ENCODE results near the gene MRPL37. TPM values are rescaled to one million over a fixed set of nuclear protein-coding genes. Genes with fewer than 3 reads are reported as not detected.

The MRPL37 gene
- total RNA-seq, 1 donor from 2014 or later = 158 TPM

DNA sequence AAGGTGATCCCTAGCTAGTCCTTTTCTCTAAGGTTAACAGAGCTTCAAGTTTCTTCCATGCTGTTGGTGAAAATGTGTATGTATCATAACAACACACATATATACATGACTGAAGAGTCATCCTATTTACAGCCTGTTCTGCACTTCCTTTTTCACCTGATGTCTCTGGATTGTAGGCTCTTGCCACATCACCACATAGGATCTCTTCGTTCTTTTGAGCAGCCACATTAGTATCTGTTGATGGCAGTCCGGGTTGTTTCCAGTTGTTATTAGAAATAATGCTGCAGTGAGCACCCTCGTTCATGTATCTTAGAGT lies 19.7 kb downstream of the MRPL37 start:
- Mint-ChIP-seq H3K9me3 (no peaks in the 10 kb centered on the region), H3K27ac (peak overlapping the region; percentile 23), H3K4me1 (peaks cover 9% of the 10 kb centered on the region), H3K27me3 (no peaks in the 10 kb centered on the region), H3K4me3 (no peak overlapping the region), H3K36me3 (ENCODE audit: low read depth) (peaks cover 49% of the 10 kb centered on the region)
- intact Hi-C loops (cut with micrococcal nuclease) = no loop called here
- DNase-seq = no peak

DNA sequence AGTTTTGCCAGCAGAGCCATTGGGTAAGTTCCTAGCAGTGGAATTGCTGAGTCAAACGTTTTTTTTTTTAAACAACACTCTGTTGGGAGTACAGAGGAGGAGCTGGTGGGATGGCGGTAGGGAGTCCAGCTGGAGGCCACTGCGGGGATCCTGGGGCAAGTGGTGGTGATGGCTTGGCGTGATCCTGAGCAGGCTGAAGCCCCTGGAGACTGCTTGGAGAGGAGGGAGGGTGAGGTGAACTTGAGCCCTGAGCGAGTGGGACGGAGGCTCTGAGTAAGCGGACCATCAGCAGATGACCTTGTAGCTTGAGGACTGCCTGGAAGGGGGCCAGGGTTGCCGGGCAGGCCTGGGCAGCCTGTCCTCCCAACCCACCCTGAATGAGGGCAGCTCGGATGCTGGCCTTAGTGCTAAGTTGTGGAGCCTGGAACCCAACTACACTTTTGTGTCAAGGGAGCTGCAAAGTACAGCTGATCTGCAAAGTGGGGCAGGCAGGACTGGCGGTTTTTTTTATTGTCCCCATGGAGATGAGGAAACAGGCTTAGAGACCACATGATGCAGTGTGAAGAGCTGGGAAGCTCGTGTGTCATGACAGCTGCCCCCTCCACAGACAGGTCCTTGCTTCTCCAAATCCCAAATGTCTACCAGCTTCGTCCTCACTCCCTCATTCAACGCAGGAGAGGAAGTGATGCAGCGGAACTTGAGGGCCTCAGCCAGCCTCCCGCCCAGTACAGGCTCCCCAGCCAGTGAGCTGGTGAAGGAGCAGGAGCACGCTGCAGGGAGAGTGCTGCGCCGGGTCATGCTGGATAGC lies 20.2 kb downstream of the MRPL37 start:
- Mint-ChIP-seq H3K4me1 (peaks cover 9% of the 10 kb centered on the region), H3K27ac (peak overlapping the region; percentile 53), H3K36me3 (ENCODE audit: low read depth) (peaks cover 48% of the 10 kb centered on the region), H3K27me3 (no peaks in the 10 kb centered on the region), H3K9me3 (no peaks in the 10 kb centered on the region), H3K4me3 (no peak overlapping the region)
- no peak for DNase-seq
- intact Hi-C loops (cut with micrococcal nuclease) = no loop called here

DNA sequence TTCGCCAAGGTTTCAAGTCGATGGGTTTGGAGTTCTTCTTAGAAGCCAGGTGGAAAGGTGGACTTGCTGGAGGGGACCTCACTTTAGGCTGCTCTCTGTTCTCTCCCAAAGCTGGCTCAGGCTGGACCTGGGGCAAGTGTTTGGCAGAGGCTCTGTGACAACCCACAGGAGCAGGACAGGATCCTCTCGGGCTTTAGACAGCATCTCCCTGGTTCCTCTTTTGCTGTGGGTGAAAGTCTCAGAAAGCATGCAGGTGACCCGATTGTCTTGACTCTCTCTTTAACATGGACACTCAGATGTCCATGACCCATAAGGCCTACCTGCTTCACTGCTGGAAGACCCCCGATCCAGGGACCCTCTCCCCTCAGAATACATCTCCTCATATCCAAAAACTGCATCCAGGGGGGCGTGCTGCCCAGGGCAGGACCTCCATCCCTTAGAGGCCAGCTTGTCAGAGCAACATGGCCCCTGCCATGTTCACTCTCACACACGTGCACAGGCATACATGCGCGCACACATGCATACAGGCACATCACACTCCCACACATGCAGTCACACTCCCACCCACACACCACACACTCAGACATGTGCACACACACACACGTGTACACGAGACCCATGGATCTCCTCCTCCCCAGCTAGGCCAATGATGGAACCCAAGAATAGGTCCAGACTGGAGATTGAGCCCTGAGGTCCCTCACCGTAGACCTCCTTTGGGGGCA lies 21.3 kb downstream of the MRPL37 start:
- no peaks in the 10 kb centered on the region for H3K27me3 Mint-ChIP-seq
- H3K9me3 Mint-ChIP-seq = no peaks in the 10 kb centered on the region
- peaks cover 43% of the 10 kb centered on the region for H3K36me3 Mint-ChIP-seq (ENCODE audit: low read depth)
- H3K27ac Mint-ChIP-seq = no peak overlapping the region
- no peak overlapping the region for H3K4me3 Mint-ChIP-seq
- peaks cover 9% of the 10 kb centered on the region for H3K4me1 Mint-ChIP-seq
- intact Hi-C loops (cut with micrococcal nuclease) = no loop called here
- DNase-seq = no peak

DNA sequence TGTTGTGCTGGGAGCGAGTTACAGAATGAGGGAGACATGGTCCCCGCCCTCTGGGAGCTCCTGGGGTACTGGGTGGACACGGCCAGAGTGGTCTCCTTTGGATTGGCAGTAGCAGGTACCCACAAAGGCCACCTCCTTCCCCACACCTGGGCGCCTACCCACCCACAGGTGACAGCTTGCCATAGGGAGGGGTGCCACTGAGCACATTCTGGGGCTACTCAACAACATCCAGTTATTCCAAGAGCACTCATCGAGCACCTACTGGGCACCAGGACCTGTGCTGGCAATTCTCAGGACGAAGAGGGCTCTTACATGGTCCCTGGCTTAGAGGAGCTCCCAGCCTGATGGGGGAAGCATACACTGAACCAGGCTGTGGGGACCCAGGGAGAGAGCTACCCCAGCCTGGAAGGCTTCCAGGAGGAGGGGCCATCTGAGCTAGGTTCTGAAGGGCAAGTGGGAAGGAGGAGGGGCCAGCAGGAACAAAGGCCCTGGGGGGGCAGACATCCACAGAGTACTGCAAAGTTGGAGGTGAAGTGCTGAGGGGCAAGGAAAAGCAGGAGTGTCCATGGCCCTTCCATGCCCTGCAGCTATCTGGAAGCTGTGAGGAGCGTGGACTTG lies 22.0 kb downstream of the MRPL37 start:
- Mint-ChIP-seq H3K27ac (peak overlapping the region; percentile 21), H3K4me3 (no peak overlapping the region), H3K36me3 (ENCODE audit: low read depth) (peaks cover 39% of the 10 kb centered on the region)

DNA sequence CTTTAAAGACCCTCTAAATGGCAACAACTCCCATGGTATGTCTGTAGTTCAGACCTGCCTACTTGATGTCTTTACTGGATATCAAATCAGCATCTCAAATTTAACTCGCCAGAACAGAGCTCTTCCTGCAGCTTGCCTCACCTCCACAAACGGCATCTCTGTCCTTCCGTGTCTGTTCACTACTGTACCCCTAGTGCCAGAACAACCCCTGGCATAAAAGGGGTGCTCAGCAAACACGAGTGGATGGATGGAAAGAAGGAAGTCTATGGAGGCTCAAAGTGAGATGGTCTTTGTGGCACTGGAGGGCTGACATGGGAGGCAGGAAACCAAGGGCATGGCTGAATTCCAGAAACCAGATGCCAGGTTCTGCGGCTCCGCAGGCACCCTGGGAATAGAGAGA lies 22.7 kb downstream of the MRPL37 start:
- intact Hi-C loops (cut with micrococcal nuclease) = no loop called here
- H3K27ac Mint-ChIP-seq = no peak overlapping the region
- no peak for DNase-seq
- no peaks in the 10 kb centered on the region for H3K9me3 Mint-ChIP-seq
- no peak overlapping the region for H3K4me3 Mint-ChIP-seq
- no peaks in the 10 kb centered on the region for H3K27me3 Mint-ChIP-seq
- H3K4me1 Mint-ChIP-seq = peaks cover 6% of the 10 kb centered on the region
- H3K36me3 Mint-ChIP-seq (ENCODE audit: low read depth) = peaks cover 36% of the 10 kb centered on the region

More for the DNA sequence above, 22.0 kb downstream of the MRPL37 start:
- no peak for DNase-seq
- intact Hi-C loops (cut with micrococcal nuclease) = no loop called here
- H3K4me1 Mint-ChIP-seq = peaks cover 9% of the 10 kb centered on the region
- H3K27me3 Mint-ChIP-seq = no peaks in the 10 kb centered on the region
- no peaks in the 10 kb centered on the region for H3K9me3 Mint-ChIP-seq

DNA sequence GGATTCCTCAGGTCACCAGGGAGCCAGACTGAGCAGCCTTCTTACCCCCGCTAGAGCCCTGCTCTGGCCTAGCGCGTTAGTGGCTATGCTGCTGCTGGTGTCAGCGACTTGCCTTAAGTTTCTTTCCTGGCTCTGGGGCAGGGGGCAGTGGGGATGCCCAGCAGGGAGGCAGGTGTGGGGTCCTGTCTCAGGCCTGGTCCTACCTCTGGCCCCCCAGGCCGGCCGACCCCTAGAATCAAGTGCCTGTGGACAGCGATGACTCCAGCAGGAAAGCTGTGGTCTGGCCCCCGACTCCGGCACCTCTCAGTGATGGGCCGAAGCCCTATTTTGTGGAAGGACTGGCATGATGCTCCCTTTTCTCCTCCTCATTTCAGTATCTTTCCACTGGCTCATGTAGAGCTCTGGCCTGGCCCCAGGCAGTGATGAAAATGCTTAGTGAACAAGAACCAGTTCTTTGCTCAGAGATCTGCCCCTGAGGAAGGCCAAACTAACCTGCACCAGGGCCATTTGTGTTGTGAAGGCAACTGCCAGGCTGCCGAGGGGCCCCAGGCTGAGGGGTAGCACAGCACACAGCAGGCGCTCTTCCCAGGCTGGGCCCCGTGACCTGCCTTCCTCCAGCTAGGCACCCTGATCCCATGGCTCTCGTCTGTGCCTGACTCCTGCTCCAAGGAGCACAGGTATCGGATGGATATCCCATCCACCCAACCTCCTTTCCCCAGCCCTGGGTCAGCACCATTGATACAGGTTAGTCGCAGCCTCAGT lies 23.7 kb downstream of the MRPL37 start:
- Mint-ChIP-seq H3K4me3 (no peak overlapping the region), H3K27me3 (no peaks in the 10 kb centered on the region), H3K9me3 (no peaks in the 10 kb centered on the region), H3K27ac (no peak overlapping the region), H3K36me3 (ENCODE audit: low read depth) (peaks cover 34% of the 10 kb centered on the region), H3K4me1 (peaks cover 9% of the 10 kb centered on the region)
- DNase-seq = no peak
- intact Hi-C loops (cut with micrococcal nuclease) = no loop called here

DNA sequence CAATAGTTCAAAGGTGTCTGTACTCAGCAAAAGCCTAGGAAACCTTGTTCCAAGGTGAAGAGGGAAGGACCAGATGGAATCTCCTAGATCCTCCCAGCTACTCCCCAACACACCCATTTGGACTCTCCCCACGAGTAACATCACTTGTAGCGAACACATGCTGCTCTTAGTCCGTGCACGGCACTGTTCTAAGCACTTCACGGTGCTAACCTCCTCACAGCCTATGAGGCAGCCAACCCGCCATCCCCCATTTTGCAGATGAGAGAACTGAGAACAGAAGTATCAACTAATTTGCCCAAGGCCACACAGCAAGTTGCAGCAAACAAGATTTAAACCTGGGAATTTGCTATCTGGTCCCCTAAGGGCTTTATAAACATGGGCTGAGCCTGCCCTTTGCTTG lies 24.3 kb downstream of the MRPL37 start:
- Mint-ChIP-seq H3K9me3 (no peaks in the 10 kb centered on the region), H3K27ac (no peak overlapping the region), H3K4me3 (no peak overlapping the region), H3K4me1 (peaks cover 10% of the 10 kb centered on the region), H3K27me3 (no peaks in the 10 kb centered on the region), H3K36me3 (ENCODE audit: low read depth) (peaks cover 33% of the 10 kb centered on the region)
- DNase-seq = no peak
- intact Hi-C loops (cut with micrococcal nuclease) = no loop called here

DNA sequence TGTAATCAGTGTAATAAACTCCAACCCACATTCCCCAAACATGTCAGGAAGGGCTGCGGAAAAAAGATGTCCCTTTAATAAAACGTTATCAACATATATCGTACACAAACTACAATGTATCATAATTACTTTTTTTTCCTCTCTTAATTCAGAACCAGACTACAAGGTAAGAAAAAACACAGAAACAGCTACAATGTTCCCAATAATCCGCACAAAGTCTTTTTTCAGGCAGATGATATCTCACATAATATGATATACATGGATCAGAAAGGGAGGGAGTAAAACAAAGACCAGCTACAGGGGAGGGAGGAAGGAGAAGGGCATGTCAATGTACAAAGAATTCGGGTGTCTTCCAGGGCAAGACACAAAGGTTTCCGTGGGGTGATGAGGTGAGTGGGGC lies 25.4 kb downstream of the MRPL37 start:
- Mint-ChIP-seq H3K9me3 (no peaks in the 10 kb centered on the region), H3K36me3 (ENCODE audit: low read depth) (peaks cover 33% of the 10 kb centered on the region), H3K4me1 (peaks cover 18% of the 10 kb centered on the region), H3K4me3 (no peak overlapping the region), H3K27ac (peak overlapping the region; percentile 31), H3K27me3 (no peaks in the 10 kb centered on the region)
- intact Hi-C loops (cut with micrococcal nuclease) = no loop called here
- DNase-seq = no peak

DNA sequence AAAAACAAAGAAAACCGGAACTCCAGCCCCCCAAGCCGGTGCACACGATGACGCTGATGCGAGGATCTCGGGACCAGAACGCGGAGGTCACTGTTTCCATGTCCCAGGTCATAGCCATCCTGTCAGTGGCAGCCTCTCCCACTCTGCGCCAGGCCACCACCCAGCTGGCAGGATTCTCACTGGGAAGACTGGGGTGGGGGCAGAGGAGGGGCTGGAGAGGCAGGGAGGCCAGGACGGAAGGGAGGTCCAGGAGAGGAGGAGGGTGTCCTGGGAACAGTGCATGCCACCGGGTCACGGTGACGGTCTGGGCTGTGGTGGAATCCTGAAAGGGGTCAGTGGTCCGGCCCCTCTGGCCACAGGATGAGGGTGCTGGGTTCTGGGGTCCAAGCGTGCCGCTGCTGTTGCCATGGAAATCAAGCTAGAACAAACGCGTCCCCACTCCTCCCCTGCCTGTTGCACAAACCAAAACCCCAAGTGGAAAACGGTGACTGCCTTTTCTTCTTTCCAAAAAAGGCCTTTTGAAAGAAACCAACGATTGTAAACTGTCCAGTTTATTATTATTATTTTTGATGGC lies 26.1 kb downstream of the MRPL37 start:
- H3K36me3 Mint-ChIP-seq (ENCODE audit: low read depth) = peaks cover 37% of the 10 kb centered on the region
- H3K9me3 Mint-ChIP-seq = no peaks in the 10 kb centered on the region
- H3K4me1 Mint-ChIP-seq = peaks cover 25% of the 10 kb centered on the region
- no peaks in the 10 kb centered on the region for H3K27me3 Mint-ChIP-seq
- no peak for DNase-seq
- intact Hi-C loops (cut with micrococcal nuclease) = no loop called here
- peak overlapping the region; percentile 31 for H3K27ac Mint-ChIP-seq
- no peak overlapping the region for H3K4me3 Mint-ChIP-seq

DNA sequence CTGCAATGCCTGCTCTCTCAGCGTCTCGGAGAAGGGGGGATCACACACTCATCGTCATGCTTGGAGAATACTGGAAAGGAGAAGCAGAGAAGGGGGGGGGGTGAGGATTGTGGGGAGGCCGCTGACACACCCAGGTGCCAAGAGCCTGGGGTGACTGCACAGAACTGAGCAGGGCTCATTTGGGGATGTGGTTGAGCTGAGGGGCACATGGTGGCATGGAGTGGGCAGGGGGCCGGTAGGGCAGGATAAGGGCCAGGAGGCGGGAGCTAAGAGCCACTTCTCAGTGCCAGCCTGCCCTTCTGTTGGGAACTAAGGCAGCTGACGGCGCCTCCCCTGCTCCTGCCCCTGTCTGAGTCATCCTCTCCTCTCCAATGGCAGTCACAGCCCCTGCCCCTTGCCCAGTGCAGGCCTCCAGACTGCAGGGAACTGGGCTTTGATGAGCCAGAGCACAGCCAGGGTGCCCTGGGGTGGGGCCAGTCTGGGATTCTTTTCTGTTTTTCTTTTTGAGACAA lies 27.2 kb downstream of the MRPL37 start:
- Mint-ChIP-seq H3K27ac (no peak overlapping the region), H3K9me3 (no peaks in the 10 kb centered on the region), H3K36me3 (ENCODE audit: low read depth) (peaks cover 37% of the 10 kb centered on the region), H3K27me3 (no peaks in the 10 kb centered on the region), H3K4me1 (peaks cover 27% of the 10 kb centered on the region), H3K4me3 (no peak overlapping the region)
- intact Hi-C loops (cut with micrococcal nuclease) = no loop called here
- no peak for DNase-seq

DNA sequence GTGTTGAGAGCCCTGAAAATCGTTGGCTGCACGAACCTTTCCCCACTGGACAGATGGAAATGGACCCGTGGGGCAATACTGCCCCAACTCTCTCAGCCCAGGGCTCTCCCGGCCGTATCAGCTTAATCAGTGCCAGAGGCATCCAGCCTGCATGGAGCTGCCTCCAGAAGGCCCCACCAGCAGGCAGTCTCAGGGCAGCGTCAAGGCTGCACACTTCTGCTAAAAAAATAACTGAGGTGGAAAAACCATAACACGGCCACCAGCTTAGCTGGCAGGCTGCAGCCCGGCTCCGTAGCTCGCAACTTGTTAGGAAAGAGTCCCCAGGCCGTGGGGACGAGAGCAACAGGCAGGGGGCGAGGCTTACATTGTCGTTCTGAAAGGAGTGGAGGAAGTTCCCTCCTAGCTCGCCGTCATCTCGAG lies 27.9 kb downstream of the MRPL37 start:
- Mint-ChIP-seq H3K9me3 (no peaks in the 10 kb centered on the region), H3K27me3 (no peaks in the 10 kb centered on the region), H3K27ac (peak overlapping the region; percentile 74), H3K4me3 (no peak overlapping the region), H3K36me3 (ENCODE audit: low read depth) (peaks cover 37% of the 10 kb centered on the region), H3K4me1 (peaks cover 27% of the 10 kb centered on the region)
- intact Hi-C loops (cut with micrococcal nuclease) = no loop called here
- no peak for DNase-seq

DNA sequence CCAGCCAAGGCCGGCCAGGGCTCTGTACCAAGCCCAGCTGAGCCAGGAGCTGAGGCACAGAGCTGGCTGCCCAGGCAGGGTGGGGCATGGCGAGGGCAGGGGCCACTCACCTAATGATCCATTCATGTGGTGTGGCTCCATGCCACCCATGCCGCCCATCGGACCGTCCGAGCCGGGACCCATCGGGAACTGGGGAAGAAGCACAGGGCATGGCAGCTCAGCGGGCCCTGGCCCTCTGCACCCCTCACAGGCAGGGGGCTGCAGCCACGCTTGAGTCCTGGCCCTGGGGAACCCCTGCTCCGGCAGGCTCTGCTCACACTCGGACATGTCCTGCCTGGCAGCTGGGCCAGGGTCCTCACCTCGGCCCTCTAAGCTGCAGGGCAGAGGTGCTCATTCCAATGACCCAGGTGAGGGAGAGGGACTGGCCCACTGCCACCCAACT lies 28.7 kb downstream of the MRPL37 start:
- H3K4me1 Mint-ChIP-seq = peaks cover 27% of the 10 kb centered on the region
- no peak overlapping the region for H3K4me3 Mint-ChIP-seq
- intact Hi-C loops (cut with micrococcal nuclease) = no loop called here
- DNase-seq = no peak
- peak overlapping the region; percentile 74 for H3K27ac Mint-ChIP-seq
- no peaks in the 10 kb centered on the region for H3K9me3 Mint-ChIP-seq
- no peaks in the 10 kb centered on the region for H3K27me3 Mint-ChIP-seq
- peaks cover 37% of the 10 kb centered on the region for H3K36me3 Mint-ChIP-seq (ENCODE audit: low read depth)

DNA sequence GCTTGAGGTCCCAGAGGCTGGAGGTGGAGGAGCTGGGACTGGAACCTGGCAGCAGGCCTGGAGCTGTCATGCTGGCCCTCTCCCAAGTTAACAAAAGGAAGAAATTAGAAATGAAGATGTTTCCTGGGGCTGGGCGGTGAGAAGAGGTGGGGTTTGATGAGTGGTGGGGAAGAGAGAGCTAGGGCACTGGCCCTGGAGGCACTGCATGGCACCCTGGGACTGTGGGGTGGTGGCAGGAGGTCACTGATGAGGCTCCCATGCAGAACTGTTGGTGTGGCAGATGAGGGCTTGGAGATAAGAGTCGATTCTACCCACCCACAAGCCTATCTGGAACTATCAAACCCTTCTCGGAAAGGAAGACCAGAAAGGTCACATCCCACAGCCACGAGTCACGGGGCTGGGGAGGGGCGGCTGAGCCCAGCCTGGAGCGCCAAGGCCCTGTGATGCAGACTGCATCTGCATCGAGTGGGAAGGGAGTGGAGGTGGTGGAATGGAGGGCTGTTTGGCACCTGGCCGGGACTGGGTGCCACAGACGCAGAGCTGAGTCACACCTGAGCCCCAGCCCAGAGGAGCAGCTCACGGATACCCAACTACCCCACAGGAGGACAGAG lies 29.4 kb downstream of the MRPL37 start:
- Mint-ChIP-seq H3K4me3 (peak overlapping the region; percentile 73), H3K27me3 (no peaks in the 10 kb centered on the region), H3K27ac (peak overlapping the region; percentile 90), H3K9me3 (no peaks in the 10 kb centered on the region), H3K4me1 (peaks cover 27% of the 10 kb centered on the region), H3K36me3 (ENCODE audit: low read depth) (peaks cover 35% of the 10 kb centered on the region)
- peak; percentile 70 for DNase-seq
- intact Hi-C loops (cut with micrococcal nuclease) = no loop called here

All from activated CD4-positive, alpha-beta T cell treated with anti-CD3 and anti-CD28 coated beads, Interleukin-2, amount 10 ng/mL, durations not matched to agents 24 days and 14 days (primary cell).